ENCODE measurements around the gene REELD1.

- TF ChIP-seq RAD21 (IDR thresholded peaks at IDR 0.05; ENCODE audit: low read depth) (no peak), POLR2AphosphoS5 (IDR thresholded peaks at IDR 0.05; ENCODE audit: low read depth, low read length) (no peak), CTCF (IDR thresholded peaks at IDR 0.05 in 2 of 3, conservative IDR thresholded peaks at IDR 0.05 in 1 of 3; ENCODE audit: borderline replicate concordance in 1 of 3, insufficient read depth in 1 of 3, low read depth in 2 of 3, low read length in 2 of 3) (no peak), YY1 (IDR thresholded peaks at IDR 0.05; ENCODE audit: extremely low read depth, insufficient replicate concordance, low read depth, low read length) (no peak), POLR2A (IDR thresholded peaks at IDR 0.05; ENCODE audit: borderline replicate concordance, extremely low read depth, insufficient read depth, insufficient read length) (no peak), EGR1 (IDR thresholded peaks at IDR 0.05; ENCODE audit: low read depth) (no peak), CEBPB (IDR thresholded peaks at IDR 0.05; ENCODE audit: low read depth) (no peak), SP1 (IDR thresholded peaks at IDR 0.05; ENCODE audit: low read depth) (no peak), ATF3 (IDR thresholded peaks at IDR 0.05) (no peak)
Observed at GRCh38 chr4:146244496-146244895, 30.2 kb downstream of the REELD1 start.

All from HCT116 (cell line).